SU-DHL-6 (cell line): ENCODE results near the gene BBS4.

Experiments used
- CTCF ChIP-seq: fragments of 200-600 bp; sonication (generic); IDR thresholded peaks from one replicate; pipeline ENCODE4 v1.5.1; 2017; ENCODE audit warnings: antibody characterized with exemption, mild to moderate bottlenecking, low read length, moderate library complexity; ENCODE audit not compliant: insufficient read depth, poor library complexity, severe bottlenecking
- EZH2phosphoT487 ChIP-seq: fragments of 200-600 bp; sonication (generic), shearing (Covaris generic); conservative IDR thresholded peaks from 2 replicates; pipeline ENCODE4 v1.6.1; 2018; ENCODE audit warnings: mild to moderate bottlenecking, antibody characterized with exemption, low read length, moderate library complexity, mixed read lengths

DNA sequence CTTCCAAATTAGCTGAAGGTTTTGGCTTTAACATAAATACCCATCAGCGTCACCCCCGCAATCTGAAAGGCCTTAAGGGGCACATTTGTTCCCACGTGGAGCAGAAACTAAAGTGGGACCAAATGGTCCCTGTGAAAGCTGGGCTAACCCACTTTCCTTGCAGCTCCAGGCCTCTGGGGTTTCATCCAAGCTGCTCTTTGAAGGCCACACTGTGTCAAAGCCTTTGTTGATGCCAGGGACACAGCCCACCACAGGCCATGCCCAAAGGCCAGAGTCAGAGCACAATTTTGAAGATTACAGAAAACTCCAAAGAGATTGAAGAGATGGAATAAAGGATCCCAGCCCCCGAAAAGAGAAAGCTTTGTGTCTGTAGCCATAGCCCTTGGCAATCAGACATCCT is 100.2 kb downstream of the BBS4 start:
- TF ChIP-seq CTCF (no peak), EZH2phosphoT487 (no peak)
